NB4 (cell line): Measurements from ENCODE around the gene PRKG1.
"Not testable (repeated sequence)": the region's sequence is repeated elsewhere in the genome, so short reads cannot be mapped to it uniquely, and the experiment has no call there.

Experiments
- DNase-seq: peaks from one replicate; pipeline ENCODE4 v3.0.0; 2010; ENCODE audit warnings: low read depth
- H3K4me3 ChIP-seq: one replicate; pipeline ENCODE4 v1.5.1; 2011; ENCODE audit warnings: mild to moderate bottlenecking, low read depth, low read length, moderate library complexity
- CTCF ChIP-seq: IDR thresholded peaks from one replicate; pipeline ENCODE4 v1.5.1; 2012; ENCODE audit warnings: low read depth, low read length
- MYC ChIP-seq: IDR thresholded peaks from 2 replicates; pipeline ENCODE4 v1.6.1; 2011; ENCODE audit warnings: low read depth, low read length
- POLR2A ChIP-seq: IDR thresholded peaks from 2 replicates; pipeline ENCODE4 v1.6.1; 2011; ENCODE audit warnings: mild to moderate bottlenecking; ENCODE audit not compliant: insufficient read length; ENCODE audit errors: extremely low read depth
- TF ChIP-seq, protein P1 (sequence below): IDR thresholded peaks from 2 replicates; pipeline ENCODE4 v1.6.1; 2011; ENCODE audit warnings: low read depth, low read length

PRKG1 gene

DNA sequence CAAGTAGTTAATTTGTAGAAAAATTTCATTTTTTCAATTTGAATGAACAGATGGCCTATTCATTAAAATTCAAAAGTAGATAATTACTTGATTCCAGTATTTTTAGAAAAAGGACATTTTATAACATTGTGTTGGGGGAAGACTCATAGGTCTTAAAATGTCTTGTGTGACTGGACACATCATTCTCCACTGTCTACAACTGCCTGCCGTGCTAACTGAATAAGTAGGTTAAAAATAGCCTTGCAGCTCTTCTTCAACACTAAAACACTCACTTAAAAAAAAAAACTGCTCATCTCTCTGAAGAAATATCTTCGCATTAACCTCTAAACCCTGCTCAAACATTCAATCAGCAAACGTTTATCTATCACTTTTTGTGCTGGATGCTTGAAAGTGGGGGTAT, 371.3 kb downstream of the PRKG1 start:
- H3K4me3 ChIP-seq: no peak overlapping the region
- TF ChIP-seq POLR2A (no peak), CTCF (no peak), MYC (no peak)
- TF ChIP-seq, protein P1, sequence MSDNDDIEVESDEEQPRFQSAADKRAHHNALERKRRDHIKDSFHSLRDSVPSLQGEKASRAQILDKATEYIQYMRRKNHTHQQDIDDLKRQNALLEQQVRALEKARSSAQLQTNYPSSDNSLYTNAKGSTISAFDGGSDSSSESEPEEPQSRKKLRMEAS: no peak
- DNase-seq: no peak

GRCh38 chr10:51447119-51447518, 372.8 kb downstream of the PRKG1 start:
- no peak for DNase-seq
- no peak overlapping the region for H3K4me3 ChIP-seq
- TF ChIP-seq, protein P1: no peak
- no peak for TF ChIP-seq CTCF
- TF ChIP-seq MYC: no peak
- TF ChIP-seq POLR2A: no peak

DNA sequence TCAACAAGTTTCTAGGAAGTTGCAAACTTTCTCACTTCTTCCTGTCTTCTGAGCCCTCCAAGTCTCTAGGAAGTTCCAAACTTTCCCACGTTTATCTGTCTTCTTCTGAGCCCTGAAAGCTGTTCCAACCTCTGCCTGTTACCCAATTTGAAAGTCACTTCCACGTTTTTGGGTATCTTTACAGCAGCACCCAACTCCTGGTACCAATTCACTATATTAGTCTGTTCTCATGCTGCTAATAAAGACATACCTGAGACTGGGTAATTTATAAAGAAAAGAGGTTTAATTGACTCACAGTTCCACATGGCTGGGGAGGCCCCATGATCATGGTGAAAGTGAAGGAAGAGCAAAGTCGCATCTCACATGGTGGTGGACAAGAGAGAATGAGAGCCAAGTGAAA, 381.5 kb downstream of the PRKG1 start:
- not testable (repeated sequence) for DNase-seq

GRCh38 chr10:51459476-51459875, 385.2 kb downstream of the PRKG1 start:
- no peak overlapping the region for H3K4me3 ChIP-seq
- DNase-seq: no peak
- TF ChIP-seq, protein P1: no peak
- TF ChIP-seq CTCF (no peak), MYC (no peak), POLR2A (no peak)

More for the DNA sequence above, 381.5 kb downstream of the PRKG1 start:
- not testable (repeated sequence) for H3K4me3 ChIP-seq

DNA sequence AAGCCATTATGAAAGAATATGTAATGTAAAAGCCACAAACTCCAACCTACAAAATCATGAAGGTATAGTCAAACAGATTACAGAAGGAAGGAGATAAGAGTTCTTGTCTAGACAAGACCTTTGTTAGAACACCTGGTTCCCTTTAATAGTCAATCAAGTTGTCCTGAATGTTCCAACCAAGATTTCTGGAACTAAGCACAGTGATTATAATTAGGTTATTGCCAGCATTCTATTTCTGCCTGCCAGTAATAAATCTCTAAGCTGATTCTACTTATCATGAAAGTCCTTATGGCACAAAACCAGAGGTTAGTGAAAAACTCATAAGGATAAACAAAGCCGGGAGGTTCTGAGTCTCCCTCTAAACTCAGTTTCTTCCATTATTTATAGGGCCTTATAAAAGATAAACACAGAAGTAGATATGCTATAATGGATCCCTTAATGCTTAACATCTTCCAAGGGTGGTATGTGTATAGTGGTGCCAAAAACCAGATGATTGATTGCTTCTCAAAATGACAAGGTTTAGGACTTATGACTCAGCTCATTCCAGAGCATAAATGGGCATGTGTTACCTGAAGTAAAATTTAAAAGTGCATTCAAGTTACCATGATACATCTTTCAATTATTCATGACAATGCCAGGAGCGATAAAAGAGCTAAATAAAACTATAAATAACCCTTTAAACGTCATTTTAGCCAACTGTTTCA, 387.9 kb downstream of the PRKG1 start:
- no peak overlapping the region for H3K4me3 ChIP-seq
- no peak for TF ChIP-seq MYC
- TF ChIP-seq, protein P1: no peak
- no peak for TF ChIP-seq CTCF
- TF ChIP-seq POLR2A: no peak
- DNase-seq: no peak

DNA sequence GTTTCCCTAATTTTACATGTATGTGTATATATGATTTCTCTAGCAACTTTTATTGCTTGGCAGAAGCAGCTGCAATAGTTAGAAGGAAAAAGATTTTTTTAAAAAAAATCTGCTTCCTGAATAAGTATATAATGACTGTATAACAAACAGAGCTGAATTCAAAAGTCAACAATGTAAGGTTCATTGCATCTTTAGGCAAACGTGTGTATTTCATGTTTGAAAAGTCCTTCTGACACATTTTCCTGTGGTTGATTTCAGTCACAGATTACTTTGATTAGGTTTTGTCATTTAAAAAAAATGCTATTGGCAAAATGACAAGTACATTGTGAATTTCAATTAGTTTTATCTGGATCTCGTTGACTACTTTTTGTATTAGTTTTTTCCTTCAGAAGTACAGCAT, 394.1 kb downstream of the PRKG1 start:
- no peak overlapping the region for H3K4me3 ChIP-seq
- no peak for DNase-seq

More for the DNA sequence above, 394.1 kb downstream of the PRKG1 start:
- TF ChIP-seq, protein P1: no peak
- TF ChIP-seq POLR2A: no peak
- TF ChIP-seq CTCF: no peak
